Peyer's patch (tissue), 4 donors: ENCODE measurements around the gene POSTN.

Experiments
- POLR2A ChIP-seq, 2 donors: fragments of 450-650 bp; IDR thresholded peaks; one replicate each; pipeline ENCODE4 v1.5.1; 2017; ENCODE audit warnings: antibody characterized with exemption in 2 of 2, mild to moderate bottlenecking in 2 of 2, moderate library complexity in 2 of 2
- TF ChIP-seq, protein P1 (sequence below), 6 experiments: fragments of 450-650 bp in 4 of 6; fragments of 200-600 bp in 2 of 6; sonication (generic) in 1 of 6; IDR thresholded peaks; one replicate each; pipeline ENCODE4 v1.5.1; 2017 to 2019; ENCODE audit warnings: antibody characterized with exemption in 6 of 6, mild to moderate bottlenecking in 3 of 6, moderate library complexity in 1 of 6

DNA sequence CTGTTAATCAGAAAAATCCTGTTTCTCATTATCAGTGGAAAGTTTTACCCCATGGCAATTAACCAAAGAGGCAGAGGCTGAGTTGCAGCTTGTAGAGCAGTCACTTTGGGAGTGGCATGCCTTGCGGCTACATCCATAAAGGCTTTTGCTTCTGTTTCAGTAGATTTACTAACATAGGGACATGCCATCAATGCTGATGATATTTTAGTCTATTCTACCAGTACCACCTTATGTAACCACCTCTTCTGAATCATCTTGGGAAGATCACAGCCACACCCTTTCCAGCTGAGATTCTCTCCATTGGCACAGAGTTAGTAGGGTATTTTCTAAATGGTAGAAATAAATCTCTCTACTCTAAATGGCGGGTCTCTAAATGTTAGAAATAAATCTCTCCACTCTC lies 37.5 kb downstream of the POSTN start:
- no peak for TF ChIP-seq POLR2A (IDR thresholded peaks at IDR 0.05)
- TF ChIP-seq, protein P1, sequence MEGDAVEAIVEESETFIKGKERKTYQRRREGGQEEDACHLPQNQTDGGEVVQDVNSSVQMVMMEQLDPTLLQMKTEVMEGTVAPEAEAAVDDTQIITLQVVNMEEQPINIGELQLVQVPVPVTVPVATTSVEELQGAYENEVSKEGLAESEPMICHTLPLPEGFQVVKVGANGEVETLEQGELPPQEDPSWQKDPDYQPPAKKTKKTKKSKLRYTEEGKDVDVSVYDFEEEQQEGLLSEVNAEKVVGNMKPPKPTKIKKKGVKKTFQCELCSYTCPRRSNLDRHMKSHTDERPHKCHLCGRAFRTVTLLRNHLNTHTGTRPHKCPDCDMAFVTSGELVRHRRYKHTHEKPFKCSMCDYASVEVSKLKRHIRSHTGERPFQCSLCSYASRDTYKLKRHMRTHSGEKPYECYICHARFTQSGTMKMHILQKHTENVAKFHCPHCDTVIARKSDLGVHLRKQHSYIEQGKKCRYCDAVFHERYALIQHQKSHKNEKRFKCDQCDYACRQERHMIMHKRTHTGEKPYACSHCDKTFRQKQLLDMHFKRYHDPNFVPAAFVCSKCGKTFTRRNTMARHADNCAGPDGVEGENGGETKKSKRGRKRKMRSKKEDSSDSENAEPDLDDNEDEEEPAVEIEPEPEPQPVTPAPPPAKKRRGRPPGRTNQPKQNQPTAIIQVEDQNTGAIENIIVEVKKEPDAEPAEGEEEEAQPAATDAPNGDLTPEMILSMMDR (IDR thresholded peaks at IDR 0.05), result no peak
